T-helper 2 cell (primary cell): ENCODE data around the gene UBE2O.

Experiments
- DNase-seq, 5 experiments: peaks; one replicate each; pipeline versions ENCODE4 v3.0.0 to v3.0.0-alpha.2; 2012 to 2022

The UBE2O gene

DNA sequence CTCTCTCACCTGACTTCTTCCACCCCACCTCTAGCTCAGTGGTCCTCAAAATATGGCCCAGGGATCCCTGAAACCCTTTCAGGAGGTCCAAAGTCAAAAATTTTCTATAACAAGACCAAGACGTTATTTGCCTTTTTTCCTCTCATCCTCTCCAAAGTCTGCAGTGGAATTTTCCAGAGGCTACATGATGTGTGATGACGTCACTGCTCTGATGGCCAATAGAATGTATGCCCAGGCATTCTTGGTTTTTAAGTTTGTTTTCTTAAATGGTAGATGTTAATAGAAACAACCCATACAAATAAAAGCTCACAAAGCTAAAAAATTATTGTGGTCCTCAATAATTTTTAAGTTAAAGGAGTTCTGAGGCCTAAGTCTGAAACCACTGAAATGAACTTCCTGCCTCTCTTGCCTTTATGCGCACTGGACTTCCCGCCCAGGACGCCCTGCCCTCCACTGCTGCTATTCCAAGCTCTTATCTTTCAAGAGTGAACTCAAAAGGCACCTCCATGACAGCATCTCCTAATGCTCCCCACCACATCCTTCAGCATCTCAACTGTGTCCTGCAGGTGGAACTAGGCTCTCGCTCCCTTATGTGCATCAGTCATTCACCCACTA is 13.5 kb downstream of the UBE2O start:
- no peak for DNase-seq

DNA sequence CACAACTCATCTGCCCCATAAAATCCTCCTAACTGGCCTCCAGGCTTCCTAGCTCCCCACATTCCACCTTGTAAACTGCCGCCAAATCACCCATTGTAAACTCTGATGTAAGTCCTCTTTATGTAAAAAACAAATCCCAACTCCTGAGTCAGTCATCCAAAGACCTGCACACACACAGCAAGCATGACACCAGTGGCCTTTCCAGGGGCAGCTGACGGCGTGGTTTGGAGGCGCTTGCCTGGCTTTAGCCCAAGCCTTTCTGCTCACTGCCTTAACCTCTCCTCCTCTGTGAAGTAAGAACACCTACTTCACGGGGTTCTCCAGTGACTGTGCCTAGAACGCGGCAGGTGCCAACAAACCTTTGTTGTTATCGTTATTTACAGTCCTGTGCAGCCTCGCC is 14.0 kb downstream of the UBE2O start:
- DNase-seq, result no peak

DNA sequence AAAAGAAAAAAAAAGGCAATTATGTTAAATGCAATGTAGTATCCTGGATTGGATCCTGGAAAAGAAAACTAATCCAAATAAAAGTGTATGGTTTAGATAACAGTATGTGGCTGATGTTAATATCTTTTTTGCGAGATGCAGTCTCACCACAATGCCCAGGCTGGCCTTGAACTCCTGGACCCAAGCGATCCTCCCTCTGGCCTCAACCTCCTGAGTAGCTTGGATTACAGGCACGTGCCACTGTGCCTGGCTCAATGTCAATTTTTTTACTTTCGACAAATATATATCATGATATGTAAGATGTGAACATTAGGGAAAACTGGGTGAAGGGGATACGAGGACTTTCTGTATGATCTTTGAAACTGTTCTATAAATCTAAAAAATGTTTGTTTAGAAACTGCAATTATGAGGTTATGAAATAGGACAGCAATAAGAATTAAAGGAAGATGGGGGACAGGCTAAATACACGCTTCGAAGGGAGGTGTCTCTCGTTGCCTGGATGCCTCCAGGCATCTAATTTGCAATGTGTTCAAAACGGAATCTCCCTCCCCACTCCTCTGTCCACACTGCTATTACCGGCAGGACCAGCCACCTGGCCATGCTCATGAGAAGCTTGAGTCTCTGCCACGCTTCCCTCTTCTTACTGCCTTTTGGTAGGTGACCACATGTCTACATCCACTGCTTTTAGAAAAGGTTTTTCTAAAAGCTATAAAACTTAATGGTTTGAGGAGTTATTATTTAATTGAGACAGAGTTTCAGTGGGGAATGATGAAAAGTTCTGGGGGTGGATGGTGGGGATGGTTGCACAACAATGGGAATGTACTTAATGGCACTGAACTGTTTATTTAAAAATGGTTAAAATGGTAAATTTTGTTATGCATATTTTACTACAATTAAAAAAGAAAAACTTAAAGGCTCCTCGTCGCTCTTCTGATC is 15.2 kb downstream of the UBE2O start:
- DNase-seq, result no peak

DNA sequence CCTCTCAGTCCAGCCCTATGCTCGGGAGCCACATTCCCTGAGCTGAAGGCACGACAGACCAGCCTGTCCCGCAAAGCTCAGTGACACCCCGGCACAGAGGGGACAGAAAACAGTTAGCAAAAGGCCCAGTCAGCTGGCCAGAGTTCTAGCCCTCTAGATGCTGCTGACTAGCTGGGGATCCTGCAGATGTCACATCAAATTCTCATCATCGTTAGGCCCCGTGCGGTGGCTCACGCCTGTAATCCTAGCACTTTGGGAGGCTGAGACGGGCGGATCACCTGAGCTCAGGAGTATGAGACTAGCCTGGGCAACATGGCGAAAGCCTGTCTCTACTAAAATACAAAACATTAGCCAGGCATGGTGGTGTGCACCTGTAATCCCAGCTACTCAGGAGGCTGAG is 17.2 kb downstream of the UBE2O start:
- no peak for DNase-seq

DNA sequence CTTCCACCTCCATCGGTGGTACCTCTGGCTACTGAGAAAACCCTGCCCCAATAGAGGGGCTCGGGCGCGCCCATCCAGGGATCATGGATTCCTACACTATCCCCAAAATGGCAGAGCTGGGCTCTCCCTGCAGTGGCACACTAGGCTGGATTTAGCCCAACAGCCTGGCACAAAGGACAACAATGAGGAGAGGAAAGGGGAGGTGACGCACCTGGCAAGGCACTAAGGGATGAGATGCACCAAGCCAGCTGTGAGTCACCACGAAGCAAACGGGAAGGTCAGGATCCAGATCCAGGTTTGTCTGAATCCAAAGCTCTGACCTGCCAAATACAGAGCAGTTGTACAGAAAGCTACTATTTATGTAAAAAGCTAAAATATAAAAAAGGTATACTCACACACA is 18.1 kb downstream of the UBE2O start:
- no peak for DNase-seq

DNA sequence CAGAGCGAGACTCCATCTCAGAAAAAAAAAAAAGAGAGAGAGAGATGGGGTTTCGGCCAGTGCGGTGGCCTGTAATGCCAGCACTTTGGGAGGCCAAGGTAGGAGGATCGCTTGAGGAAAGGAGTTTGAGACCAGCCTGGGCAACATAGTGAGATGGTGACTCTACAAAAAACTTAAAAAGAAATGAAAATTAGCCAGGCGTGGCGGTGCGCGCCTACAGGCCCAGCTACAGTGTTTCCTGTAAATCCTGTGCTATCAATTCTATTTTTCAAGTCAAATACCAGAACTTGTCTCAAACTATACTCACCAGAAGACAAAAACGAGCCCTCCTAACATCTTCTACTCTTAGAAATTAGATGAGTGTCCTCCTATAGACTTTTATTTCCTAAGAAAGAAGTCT is 19.3 kb downstream of the UBE2O start:
- DNase-seq, result no peak

DNA sequence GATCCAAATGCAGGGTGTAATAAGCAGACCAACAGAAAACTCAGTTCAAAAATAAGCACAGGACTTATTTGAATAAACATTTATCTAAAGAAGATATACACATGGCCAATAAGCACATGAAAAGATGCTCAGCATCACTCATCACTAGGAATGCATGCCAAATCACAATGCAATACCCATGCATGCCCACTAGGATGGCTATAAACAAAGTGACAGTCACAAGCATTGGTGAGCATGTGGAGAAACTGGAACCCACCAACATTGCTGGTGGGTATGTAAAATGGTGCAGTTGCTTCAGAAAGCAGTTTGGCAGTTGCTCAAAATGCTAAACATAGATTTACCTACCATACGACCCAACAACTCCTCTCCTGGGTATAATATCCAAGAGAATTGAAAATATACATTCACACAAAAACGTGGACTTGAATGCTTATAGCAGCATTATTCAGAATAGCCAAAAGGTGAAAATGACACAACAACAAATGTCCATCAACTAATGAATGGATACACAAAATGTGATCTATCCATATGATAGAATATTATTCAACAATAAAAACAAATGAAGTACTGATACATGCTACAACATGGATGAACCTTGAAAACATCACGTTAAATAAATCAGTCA is 20.1 kb downstream of the UBE2O start:
- peak in 1 of 5 experiments; percentile 44 for DNase-seq

DNA sequence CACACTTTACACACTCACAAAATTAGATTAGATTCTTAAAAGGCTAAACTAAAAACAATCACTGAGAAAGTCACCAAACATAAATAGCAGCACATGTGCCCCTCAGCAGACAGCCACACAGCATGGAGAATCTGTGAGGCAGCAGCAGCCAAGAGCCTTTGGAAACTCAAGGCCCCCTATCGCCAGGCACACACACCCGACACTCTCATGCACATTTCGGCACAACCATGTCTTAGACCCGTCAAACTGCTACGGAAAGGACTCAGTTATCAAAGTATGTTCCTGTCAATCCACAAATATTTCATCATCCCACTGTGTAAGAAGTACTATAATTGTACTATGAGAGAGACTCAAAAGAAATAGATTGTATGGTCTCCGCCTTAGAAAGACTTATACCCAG is 20.9 kb downstream of the UBE2O start:
- DNase-seq, result no peak

DNA sequence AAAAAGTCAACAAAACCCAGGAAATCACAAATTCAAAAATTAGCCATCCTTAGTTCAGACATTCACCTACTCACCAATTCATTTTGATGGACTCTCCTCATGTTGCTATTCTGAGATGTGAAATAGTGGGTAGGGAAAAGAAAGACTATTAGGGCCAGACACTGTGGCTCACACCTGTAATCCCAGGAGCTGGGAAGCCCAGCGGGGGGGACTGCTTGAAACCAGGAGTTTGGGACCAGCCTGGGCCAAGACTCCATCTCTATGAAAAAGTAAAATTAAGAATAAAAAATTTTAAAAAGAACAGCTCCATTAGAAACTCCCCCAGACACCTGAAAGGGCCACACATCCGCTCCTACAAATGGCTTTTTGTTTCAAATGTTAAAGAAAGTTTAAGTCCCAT is 21.4 kb downstream of the UBE2O start:
- DNase-seq, result no peak

DNA sequence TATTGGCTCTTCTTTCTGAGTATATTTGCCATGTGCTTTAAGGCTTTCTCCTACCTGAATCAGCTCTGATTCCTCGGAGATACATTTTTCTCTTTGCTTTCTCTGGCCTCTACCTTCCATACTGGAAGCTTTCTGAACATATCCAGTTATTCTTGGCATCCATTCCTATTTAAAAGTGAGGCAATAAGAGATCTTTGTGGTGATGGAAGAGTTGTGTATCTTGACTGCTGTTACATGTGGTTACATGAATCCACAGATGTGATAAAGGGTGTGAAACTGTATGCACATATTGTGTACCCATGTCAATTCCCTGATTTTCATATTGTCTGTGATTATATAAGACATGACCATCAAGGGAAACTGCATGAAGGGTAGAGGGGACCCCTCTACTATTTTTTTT is 24.4 kb downstream of the UBE2O start:
- DNase-seq, result no peak

DNA sequence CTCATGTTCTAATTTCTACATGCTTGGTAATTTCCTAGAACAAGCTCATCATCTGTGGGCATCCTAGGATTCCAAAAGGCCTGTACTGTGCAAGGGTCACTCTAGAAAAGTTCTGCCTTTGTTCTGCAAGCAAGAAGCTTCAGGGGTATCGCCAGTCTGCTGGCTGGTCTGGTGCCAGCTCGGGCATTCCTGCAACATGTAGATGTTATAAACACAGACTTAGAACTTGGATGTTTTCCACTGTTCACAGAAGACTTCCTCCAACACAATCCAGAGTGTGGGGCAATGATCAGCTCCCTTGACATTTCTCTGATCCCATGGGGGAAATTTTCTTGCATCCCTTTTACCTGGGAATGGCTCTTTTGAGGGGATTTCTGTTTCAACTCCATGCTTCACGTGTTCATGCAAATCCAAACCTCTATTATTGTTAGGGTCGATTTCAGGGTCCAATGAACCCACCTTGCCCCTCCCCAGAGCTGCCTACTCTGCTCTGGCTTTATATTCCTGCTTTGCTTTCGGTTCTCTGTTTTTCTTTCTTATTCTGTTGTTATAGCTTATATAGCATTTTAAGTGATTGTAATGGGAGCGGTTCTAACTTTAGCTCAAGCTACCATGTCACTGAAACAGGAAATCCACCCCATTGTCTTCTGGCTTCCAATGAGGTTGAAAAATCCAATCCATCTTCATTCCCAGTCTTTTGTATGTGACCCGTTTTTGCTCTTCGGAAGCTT is 25.3 kb downstream of the UBE2O start:
- DNase-seq, result no peak

DNA sequence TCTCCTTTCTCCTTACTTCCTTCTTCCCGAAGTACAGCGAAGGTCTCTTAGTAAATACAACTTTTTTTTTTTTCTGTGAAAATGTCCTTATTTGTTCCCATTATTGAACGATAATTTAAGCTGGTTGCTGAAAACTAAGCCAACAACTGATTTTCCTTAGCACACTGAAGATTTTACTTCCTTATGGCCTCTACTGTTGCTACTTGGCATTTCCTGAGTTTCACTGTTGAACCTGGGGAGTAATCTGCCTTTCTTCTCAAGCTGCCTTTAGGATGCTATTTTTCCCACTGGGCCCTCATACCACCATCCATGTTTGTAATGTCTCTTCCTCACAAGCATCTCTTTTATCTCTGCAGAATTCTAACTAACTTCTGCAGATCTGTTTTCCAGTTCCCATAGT is 26.1 kb downstream of the UBE2O start:
- DNase-seq, result no peak

DNA sequence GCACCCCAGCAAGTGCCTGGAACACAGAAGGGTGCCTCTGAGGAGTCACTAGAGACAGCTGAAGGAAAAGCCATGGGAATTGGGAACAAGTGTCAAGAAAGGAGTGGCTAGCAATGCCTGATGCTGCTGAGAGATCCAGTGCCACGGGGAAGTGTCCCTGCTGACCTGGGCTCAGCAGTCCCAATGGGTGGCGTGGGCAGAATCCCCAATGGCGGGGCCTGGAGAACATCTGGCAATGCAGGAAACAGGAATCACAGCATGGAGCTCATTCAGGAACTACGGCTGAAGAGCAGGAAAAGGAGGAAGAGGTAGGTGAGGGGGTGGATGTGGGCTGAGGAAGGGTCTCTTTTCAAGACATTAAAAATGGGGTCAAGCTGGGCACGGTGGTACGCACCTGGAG is 30.1 kb downstream of the UBE2O start:
- DNase-seq, result no peak

DNA sequence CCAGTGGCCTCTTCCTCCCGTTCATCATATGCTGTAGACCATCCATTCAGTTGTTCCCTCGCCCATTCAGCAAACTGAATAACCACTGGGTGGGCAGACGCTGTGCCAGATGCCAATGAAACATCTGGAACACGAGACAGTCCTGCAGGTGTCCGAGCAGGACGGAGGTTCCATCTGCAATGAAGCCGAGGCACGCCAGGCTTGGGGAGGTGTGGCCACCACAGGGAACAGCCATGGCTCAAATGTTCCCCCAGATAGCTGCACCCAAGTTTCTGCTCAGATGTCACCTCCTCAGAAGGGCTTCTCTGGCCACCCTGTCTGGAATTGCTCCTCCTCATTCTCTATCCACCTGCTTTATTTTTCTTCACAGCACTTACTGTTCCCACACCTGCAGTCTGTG is 30.5 kb downstream of the UBE2O start:
- DNase-seq, result no peak

DNA sequence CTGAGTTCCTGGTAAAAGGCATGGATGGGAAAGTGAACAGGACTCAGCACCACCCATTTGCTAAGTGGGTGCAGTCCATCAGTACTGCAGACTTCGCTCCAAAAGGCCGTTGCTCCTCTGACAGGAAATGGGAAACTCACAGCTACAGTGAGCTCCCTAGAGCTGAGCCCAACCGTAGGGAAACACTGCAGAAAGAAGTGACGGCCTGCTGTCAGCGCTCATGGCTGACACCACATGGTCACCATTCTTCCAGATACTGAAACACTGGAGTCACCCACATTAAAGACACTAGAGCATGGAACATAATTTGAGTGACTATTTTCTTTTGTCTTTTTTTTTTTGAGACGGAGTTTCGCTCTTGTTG is 31.9 kb downstream of the UBE2O start:
- no peak for DNase-seq

DNA sequence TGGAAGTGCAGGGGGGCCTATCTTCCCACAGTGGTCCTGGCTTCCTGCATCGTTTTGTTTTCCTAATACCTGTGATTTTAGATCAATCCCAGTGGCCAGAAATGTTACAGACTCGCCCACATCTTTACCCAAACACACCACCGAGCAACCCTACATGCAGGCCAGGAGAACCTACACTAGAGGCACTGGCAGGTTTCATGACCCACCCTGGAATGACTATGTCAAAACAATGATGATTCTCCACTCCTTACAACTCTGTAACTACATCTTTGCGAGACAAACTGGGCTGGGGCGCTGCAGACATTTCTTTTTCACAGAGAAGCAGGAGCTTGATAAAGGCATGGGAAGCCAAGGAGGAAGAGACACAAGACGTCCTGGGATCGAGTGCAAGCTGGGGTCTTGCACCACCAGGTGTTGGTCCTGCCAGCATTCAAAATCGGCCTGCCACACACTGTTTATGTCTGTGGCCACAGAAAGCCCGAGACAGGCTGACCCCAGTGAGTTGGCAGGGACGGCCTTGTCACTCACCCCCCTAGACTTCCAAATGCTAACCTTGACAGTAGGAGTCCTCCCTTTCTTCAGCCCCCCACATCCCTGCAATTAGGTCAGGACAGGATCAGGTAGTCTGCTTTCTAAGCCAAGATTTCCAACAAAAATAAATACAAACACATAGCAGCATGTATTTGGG is 32.5 kb downstream of the UBE2O start:
- DNase-seq, result no peak

DNA sequence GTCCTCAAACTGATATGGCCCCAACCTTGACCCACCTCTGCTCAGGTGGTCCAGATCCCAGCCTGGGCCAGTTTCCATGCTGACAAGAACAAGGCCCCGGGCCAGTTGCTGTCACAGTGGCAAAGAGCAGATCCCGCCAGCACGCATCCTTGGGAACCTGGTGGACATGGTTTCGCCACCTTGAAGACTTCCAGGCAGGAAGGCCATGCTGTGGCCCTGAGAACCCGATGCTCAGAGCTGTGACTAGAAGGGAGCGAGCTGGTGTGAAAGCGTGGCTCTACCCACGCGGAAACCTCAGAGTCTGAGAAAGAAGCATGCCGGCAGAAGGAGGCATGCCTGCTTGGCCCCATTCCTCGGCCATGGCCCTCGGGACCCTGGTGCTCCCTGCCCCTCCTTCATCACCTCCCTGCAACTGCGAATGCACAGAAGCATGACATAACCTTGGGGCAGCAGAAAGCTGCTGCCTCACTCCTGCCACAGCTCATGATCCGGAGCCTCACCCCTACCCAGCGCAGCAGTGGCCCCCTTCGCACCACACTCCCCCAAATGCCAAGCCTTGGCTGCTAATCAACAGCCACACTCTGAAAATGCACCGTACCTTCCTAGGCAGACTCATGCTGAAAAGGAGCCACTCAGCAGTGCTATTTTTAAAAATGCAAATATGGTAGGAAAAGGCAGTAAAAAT is 33.2 kb downstream of the UBE2O start:
- no peak for DNase-seq

DNA sequence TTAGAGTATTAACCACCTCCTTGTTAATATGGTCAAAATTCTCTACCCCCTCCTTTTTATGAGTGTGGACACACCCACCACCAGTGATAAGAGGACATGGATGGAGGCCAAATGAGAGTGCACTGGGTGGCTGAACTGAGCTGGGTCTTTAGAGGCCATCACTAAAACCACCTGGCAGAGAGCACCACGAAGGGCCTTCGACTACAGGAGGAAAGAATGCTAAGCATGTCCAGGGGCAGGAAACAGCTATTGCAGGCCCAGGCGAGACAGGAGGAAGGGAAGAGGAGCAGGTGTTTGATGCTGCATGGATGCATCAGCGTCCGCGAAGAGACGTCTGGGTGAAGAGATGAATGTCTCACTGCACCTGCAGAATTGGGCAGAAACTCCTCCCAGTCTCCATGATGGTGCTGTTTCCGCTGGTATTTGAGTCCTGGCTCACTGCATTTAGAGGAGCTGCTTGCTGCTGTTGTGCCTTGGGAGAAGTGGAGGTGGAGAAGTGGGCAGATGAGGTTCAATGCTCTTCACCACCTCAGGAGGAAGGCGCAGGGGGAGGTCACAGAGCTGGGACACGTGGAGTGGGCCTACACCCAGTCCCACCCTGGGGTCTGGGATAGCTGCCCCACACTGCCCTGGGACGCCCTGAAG is 35.3 kb downstream of the UBE2O start:
- DNase-seq, result no peak

DNA sequence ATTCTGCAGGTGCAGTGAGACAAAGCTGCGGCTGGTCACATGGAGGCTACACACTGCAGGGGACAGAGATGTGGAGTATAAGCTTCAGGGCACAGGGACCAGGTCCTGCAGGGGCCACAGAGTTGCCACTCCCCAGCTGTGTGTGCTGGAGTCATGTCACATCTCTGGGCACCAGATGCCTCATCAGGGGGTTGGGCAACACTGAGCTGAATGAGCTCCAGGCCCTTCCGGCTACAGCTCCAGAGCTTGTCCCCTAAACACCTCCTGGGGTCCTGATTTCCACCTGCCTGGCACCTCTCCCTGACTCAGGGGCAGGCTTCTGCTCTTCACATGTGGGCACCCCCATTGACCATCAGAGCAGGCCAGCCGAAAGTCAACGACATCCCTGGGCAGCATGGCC is 36.1 kb downstream of the UBE2O start:
- DNase-seq, result no peak

DNA sequence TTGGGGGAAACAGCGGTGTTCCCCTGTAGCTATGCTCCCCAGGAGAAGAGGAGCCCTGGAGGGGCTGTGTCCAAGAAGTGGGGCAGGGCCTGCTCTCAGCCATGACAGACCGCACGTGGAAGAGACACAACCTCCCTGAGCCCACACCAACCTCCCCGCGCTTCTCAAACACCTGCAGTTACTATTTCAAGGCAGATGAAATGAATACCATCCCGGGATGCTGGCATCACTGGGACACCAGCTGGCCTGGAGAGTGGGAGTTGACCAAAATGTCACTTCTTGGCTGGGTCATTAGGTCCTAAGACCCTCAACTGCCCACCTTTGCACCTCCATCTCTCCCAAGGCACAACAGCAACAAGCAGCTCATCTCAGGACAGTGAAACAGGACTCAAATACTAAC is 36.5 kb downstream of the UBE2O start:
- no peak for DNase-seq

DNA sequence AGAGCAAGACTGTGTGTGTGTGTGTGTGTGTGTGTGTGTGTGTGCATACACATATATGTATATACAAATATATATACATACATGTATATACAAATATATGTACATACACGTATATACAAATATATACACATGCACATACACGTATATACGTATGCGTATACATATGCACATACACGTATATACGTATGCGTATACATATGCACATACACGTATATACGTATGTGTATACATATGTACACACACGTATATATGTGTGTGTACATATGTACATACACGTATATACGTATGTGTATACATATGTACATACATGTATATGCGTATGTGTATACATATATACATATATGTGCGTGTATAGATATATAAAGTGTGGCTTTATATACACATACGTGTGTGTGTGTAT is 37.2 kb downstream of the UBE2O start:
- no peak for DNase-seq
